Fibroblast of lung (primary cell): ENCODE data around the gene EFCAB5.

Source experiments
- CTCF ChIP-seq, 2 donors: IDR thresholded peaks in 1 of 2; conservative IDR thresholded peaks in 1 of 2; 1 replicate in 1 of 2; 2 replicates in 1 of 2; pipeline ENCODE4 v1.5.1; 2011 to 2012; ENCODE audit warnings: low read length in 2 of 2, control low read depth in 1 of 2, inconsistent platforms in 1 of 2, low read depth in 1 of 2, mild to moderate bottlenecking in 1 of 2
- EZH2 ChIP-seq: IDR thresholded peaks from 2 replicates; pipeline ENCODE4 v1.5.1; 2012; ENCODE audit warnings: low read length, control low read depth, mild to moderate bottlenecking; ENCODE audit errors: missing control alignments

GRCh38 chr17:29982991-29983653 is 41.7 kb downstream of the EFCAB5 start:
- TF ChIP-seq CTCF (conservative IDR thresholded peaks at IDR 0.05 in 1 of 2, IDR thresholded peaks at IDR 0.05 in 1 of 2; ENCODE audit: low read depth in 1 of 2, low read length in 2 of 2) (no peak), EZH2 (no peak)
